ENCODE data around the gene CISD3.

CISD3 gene

DNA sequence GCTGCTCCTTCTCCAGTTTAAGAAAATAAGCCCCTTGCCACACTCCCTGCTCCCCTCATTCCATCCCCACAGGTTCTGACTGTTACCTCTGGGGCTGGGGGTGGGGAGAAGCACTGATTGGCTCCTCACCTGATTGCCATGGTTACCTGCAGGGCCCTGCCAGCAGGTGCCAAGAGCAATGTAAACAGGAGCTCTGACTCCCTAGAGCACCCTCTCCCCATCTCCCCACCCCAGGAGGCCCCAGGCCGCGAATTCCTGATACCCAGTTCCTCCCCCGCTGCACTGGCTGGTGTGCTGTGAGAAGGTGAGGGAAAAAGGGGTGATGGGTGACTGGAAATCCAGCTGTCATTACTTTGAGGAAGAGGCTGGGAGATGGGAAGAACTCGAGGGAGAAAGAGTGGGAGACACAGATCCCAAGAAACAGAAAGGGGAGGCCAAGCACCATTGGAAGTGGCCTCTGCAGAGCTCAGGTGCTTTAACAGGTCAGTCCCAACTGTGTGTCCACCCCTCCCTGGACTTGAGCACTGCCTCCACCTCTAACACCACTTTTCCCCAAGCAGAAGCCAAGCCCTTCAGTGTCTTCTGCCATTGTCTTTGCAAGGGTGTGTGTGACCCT is 13.5 kb downstream of the CISD3 start:
- DNase-seq (ENCODE audit: low read depth, low spot score): no peak

GRCh38 chr17:38745545-38745944 is 15.4 kb downstream of the CISD3 start:
- DNase-seq (ENCODE audit: low read depth, low spot score): no peak

DNA sequence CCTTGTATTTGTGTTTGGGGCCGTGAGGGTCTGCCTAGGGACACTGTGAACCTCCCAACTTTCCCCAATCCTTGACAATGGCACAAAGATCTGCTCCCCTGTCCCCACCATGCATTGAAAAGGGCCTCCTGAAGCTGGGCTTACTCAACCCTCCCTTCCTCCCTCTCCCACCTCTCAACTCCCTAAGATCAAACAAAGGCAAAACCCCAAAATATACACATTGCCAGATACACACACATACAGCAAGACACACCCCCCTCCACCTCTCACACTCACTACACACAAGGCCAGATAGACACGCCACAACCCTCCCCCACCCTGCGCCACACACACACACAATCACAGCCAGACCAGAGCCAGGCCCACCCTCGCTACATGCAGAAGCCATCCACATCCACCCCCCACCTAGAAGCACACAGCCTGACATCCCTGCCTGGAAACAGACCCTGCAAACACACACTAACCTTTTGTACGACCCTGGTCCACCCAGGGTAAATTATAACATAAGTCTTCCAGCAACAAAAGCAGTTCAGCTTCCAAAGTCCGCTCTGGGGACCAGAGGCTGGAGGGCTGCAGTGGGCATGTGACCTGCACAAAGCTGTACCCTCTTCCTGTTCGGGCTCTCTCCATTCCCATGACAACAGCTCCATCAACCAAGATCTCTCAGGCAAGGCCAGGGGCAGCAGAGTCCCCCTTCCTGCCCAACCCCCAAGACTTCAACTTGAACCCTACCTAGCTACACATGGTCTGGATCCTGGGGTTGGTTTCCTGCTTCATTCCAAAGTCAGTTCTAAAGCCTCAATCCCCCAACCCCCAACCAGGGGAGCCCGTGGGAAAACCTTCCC is 16.1 kb downstream of the CISD3 start:
- no peak for DNase-seq (ENCODE audit: low read depth, low spot score)

- no peak for DNase-seq (ENCODE audit: low read depth, low spot score)
These were observed 16.8 kb downstream of the CISD3 start for GRCh38 chr17:38746849-38747462.

GRCh38 chr17:38747463-38748148 is 17.5 kb downstream of the CISD3 start:
- DNase-seq (ENCODE audit: low read depth, low spot score): no peak

GRCh38 chr17:38748149-38748891 is 18.2 kb downstream of the CISD3 start, which contains the start of gene PCGF2:
PCGF2 (minus strand) TSS chr17:38748336; CDS start chr17:38740402, 7,934 bp downstream.
- DNase-seq (ENCODE audit: low read depth, low spot score): peak; percentile 94

GRCh38 chr17:38748892-38749222 is 18.7 kb downstream of the CISD3 start:
- DNase-seq (ENCODE audit: low read depth, low spot score): no peak

DNA sequence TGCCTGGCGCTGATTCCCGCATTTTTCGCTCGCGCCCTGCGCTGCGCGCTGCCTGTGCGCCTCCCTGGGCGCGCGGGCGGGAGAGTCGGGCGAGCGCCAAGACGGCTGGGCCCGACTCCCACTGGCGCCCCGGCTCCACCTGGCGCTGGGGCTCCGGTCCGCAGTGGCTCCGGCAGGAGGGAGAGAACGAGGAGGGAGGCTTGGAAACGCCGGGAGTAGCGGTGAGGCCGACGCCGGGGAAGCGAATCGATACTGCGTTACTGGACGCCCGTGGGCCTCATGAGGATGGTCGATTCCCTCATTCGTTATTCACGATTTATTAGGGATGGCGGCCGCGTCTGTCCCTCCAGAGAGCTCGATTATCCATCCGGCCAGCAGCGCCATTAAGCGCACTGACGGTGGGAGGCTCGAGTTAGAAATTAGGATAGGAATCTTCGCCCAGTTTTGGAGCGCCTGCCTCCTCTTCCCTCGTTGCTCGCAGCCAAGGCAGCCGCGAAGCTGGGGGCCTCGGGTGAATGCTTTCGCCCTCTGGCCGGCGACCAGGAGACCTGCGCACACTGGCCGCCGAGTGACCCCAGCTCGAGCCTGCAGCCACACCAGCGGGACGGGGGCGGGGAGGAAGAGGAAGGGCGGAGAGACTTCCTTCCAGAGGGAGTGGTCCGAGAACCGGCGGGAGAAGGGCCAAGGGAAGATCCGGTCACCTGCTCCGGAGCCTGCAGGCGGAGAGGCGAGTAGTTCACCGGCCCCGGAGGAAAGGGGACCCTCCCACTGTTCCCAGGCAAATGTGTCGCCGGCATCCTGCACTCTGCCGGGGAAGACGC is 19.3 kb downstream of the CISD3 start:
- peak; percentile 92 for DNase-seq (ENCODE audit: low read depth, low spot score)

GRCh38 chr17:38750044-38750311 is 19.8 kb downstream of the CISD3 start:
- DNase-seq (ENCODE audit: low read depth, low spot score): no peak

DNA sequence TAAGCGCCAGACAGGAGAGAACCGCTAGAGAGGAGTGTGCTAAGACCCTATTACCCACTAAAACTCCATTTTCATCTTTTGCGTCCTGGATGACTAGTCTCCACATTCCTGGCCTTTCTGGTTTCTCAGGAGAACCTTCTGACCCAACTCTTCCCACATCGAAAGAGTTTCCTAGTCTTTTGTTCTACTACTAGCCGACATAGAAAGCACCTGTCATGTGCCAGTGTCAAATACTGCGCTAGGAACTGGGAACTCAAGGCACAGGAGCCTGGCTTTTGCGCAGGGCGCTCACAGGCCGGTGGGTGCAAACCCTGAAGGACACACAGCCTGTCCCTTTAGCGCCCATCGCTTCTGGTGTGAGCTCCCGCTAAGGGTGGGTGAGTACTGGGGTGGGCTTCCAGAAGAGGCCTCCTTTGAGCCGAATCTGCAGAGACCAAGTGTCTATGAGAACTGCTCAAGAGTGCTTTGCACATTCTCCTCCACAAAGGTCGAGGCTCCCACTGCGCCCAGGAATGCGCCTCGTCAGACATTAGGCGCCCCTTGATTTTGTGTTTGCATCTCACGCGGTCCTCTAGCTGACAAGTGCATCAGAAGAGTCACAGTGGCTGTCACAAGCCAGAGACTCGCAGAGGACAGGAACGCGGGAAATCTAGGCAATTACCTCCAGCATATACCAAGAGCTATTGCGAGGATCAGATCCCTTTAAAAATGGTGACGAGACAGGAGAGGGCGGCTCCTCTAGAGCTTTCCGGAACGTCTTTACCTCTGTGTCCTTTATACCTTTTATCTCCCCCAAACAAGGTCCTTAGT is 20.4 kb downstream of the CISD3 start:
- DNase-seq (ENCODE audit: low read depth, low spot score): peak; percentile 48

DNA sequence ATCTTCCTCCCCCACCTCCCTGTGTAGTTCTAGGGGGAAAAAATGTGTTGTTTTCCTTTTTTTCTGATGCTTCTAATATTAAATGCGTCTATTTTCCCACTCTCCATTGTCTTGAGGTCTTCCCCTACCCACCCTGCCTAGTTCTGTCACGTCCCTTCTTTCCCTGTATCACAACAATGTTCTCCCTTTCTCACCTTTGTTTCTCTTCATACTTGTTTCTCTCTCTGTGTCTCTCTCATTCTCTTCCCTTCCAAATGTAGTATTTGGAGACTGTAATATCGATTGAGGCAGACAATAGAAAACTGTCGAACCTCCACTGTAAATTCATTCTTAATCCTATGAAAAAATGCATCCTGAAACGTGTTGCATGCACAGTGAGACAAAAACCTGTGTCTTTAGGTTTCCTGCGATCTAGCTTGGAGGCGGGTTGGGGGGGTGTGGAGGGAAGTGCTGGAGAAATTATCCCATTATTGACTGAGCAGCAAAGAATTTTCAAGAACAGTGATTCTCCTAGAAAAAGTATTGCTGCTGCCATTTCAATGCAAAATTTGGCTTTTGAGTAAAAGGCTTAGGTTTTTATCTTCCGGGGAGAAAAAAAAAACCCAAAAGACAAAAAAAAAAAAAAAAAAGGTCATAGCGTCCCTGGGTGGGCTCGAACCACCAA is 21.1 kb downstream of the CISD3 start:
- no peak for DNase-seq (ENCODE audit: low read depth, low spot score)

- DNase-seq (ENCODE audit: low read depth, low spot score): peak; percentile 92
These were observed 21.7 kb downstream of the CISD3 start for GRCh38 chr17:38751808-38752307.

DNA sequence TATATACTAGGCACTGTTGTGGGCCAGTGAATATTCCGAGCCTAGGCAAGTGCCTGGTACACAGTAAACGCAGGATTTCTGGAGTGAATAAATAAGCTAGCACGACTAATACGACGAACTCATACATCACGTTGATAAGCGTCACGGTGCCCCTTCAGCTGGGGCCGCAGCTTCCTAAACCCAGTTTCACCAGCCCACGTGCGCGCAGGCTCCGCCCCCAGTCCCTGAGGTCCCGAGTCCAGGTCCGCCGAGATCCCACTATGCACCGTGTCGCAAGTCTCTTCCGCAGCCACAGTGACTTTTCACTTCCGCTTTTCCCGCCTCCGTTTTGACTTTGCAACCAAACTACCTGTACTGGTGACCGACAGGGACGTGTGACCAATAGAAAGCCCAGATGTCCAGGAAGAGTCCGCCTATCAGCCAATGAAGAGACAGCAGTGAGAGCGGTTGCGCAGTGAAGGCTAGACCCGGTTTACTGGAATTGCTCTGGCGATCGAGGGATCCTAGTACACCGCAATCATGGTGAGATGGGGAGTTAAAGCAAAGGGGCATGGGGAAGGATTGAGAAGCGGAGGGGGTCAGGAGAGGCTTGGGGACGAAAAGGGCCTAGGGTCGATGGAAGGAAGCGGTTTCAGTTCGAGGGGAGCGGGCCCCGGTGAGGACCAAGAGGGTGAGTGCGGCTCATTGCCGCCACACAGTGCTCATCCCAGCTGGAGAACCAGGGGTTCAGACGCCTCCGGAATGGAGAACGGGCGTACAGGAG is 22.3 kb downstream of the CISD3 start, which contains the start of gene PSMB3:
Gene PSMB3 (plus strand): TSS at position 434 of the 763 bp plus-strand sequence. CDS start 86 bp downstream, at position 520.
- DNase-seq (ENCODE audit: low read depth, low spot score): peak; percentile 99

GRCh38 chr17:38753071-38753506 is 22.9 kb downstream of the CISD3 start:
- no peak for DNase-seq (ENCODE audit: low read depth, low spot score)

DNA sequence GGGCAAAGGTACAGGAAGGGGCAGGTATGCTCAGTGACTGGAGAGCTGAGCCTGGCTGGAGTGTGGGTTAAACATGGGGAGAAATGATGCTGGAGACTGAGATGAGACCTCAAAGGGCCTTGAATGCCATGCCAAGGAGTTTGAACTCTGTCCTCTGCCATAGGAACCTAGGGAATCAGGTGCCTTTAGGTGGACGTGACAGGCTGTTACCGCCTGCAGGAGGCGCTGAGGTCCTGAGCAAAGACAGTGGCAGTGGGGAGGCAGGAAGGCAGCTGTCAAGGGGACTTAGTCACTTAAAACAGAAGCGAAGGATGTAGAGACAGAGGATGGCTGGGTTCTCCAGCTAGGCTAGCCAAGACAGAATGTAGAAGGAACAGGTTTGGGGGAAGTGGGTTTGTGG is 31.5 kb downstream of the CISD3 start:
- peak; percentile 73 for DNase-seq (ENCODE audit: low read depth, low spot score)

DNA sequence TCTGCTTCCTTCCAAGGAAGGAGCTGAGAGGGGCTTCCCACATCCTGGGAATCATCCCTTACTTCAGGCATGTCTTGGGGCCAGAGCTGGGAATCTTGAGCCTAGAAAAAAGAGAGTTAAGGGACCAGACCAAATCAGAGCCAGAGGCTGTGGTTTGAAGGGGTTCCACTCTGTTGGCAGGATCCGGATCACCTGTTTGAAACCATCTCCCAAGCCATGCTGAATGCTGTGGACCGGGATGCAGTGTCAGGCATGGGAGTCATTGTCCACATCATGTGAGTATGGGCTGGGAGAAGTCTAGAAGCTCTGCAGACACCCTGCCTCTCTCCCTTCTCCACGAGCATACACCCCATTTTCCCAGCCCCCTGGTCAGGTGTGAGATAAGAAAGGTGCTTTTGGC is 32.1 kb downstream of the CISD3 start:
- no peak for DNase-seq (ENCODE audit: low read depth, low spot score)

- no peak for DNase-seq (ENCODE audit: low read depth, low spot score)
These were observed 36.2 kb downstream of the CISD3 start for GRCh38 chr17:38766341-38766740.

DNA sequence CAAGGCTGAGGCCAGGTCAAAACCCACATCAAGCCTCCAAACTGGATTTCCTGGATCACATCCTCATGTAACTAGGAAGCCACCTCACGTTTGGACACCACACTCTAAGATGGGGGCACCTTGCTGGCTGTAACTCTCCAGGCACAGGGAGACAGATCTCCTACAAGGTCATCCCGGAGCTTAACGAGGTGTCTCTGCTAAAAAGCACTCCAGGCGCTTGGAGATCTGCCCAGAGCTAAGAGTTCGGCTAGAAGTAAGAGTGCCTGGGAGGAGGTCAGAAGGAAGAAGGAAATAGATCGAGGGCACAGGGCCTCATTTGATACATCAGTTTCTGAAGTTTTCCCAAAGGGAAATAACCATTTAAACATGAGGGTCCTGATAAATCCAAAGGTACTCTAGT is 38.3 kb downstream of the CISD3 start:
- DNase-seq (ENCODE audit: low read depth, low spot score): no peak

All from ELF-1 (cell line).